B cell (primary cell): ENCODE measurements around the gene TUBB4B. TPM values are rescaled to one million over a fixed set of nuclear protein-coding genes. Genes with fewer than 3 reads are reported as not detected.

Experiments used
- ATAC-seq: fragments of 200-7000 bp; cut with Tn5 transposase; one replicate; pipeline ENCODE4 v1.10.0; 2021; ENCODE audit warnings: low read depth, mild to moderate bottlenecking, moderate number of reproducible peaks, moderate library complexity
- CTCF ChIA-PET: fragments of 350-600 bp; sonication (Branson Sonifier 250); formaldehyde crosslinking; loops from one replicate; lab custom pipeline; 2021; ENCODE audit warnings: antibody characterized with exemption, inconsistent platforms; lab: Charles Lee
- POLR2A ChIA-PET: fragments of 350-600 bp; sonication (Branson Sonifier 250); formaldehyde crosslinking; loops from one replicate; lab custom pipeline; 2021; ENCODE audit warnings: antibody characterized with exemption; lab: Charles Lee
- DNase-seq: peaks from one replicate; pipeline ENCODE4 v3.0.0; 2013
- H2AFZ ChIP-seq: 2 replicates; pipeline ENCODE4 v1.6.1; 2012; ENCODE audit warnings: mild to moderate bottlenecking, low read depth, low read length; ENCODE audit not compliant: insufficient read depth, poor library complexity, severe bottlenecking
- H3K27ac ChIP-seq, 2 donors: 1 replicate in 1 of 2; 2 replicates in 1 of 2; pipeline ENCODE4 v1.5.1; 2012 to 2013; ENCODE audit warnings: low read length in 2 of 2, mild to moderate bottlenecking in 2 of 2, moderate library complexity in 1 of 2
- H3K27me3 ChIP-seq, 4 experiments: fragments of 200-600 bp in 1 of 4; sonication (generic) in 1 of 4; replicated peaks in 1 of 4; 1 replicate in 2 of 4; 2 replicates in 2 of 4; pipeline versions ENCODE4 v1.6.1 to v1.7.0; 2013 to 2016; ENCODE audit warnings: low read length in 3 of 4, mild to moderate bottlenecking in 2 of 4, mixed read lengths in 1 of 4, moderate library complexity in 1 of 4; ENCODE audit not compliant: insufficient read depth in 4 of 4, control insufficient read depth in 3 of 4; ENCODE audit errors: control extremely low read depth in 1 of 4
- H3K36me3 ChIP-seq, 2 experiments: replicated peaks in 1 of 2; 1 replicate in 1 of 2; 2 replicates in 1 of 2; pipeline versions ENCODE4 v1.6.1 to v1.7.1; 2013; ENCODE audit warnings: low read length in 1 of 2; ENCODE audit not compliant: insufficient read depth in 2 of 2, control insufficient read depth in 1 of 2; ENCODE audit errors: control extremely low read depth in 1 of 2, extremely low read depth in 1 of 2
- H3K4me1 ChIP-seq, 2 donors: fragments of 200-600 bp in 1 of 2; sonication (generic) in 1 of 2; 1 replicate in 1 of 2; 2 replicates in 1 of 2; pipeline versions ENCODE4 v1.5.1 to v1.6.1; 2013 to 2017; ENCODE audit warnings: low read length in 2 of 2; ENCODE audit not compliant: control insufficient read depth in 2 of 2, insufficient read depth in 2 of 2
- H3K4me2 ChIP-seq: replicated peaks from 2 replicates; pipeline ENCODE3; 2012; ENCODE audit warnings: mild to moderate bottlenecking, low read depth, low read length; ENCODE audit not compliant: poor library complexity, severe bottlenecking
- H3K4me3 ChIP-seq, 5 experiments: fragments of 200-600 bp in 1 of 5; sonication (generic) in 1 of 5; 1 replicate in 3 of 5; 2 replicates in 2 of 5; pipeline versions ENCODE4 v1.5.1 to v1.7.0; 2011 to 2016; ENCODE audit warnings: low read length in 4 of 5, mild to moderate bottlenecking in 4 of 5, low read depth in 2 of 5, control low read depth in 1 of 5, moderate library complexity in 1 of 5; ENCODE audit not compliant: insufficient read depth in 1 of 5; ENCODE audit errors: control extremely low read depth in 1 of 5, extremely low read depth in 1 of 5
- H3K79me2 ChIP-seq: fragments of 200-600 bp; sonication (generic); one replicate; pipeline ENCODE4 v1.6.0; 2016; ENCODE audit warnings: low read length; ENCODE audit not compliant: control insufficient read depth, insufficient read depth
- H3K9ac ChIP-seq: fragments of 200-600 bp; sonication (generic); 2 replicates; pipeline ENCODE4 v1.6.1; 2017; ENCODE audit warnings: mild to moderate bottlenecking, low read length, moderate library complexity
- H3K9me3 ChIP-seq, 3 donors: one replicate each; pipeline versions ENCODE4 v1.6.1 to v1.7.1; 2013; ENCODE audit warnings: low read length in 2 of 3; ENCODE audit not compliant: control insufficient read depth in 2 of 3, insufficient read depth in 1 of 3; ENCODE audit errors: control extremely low read depth in 1 of 3
- H4K20me1 ChIP-seq: 2 replicates; pipeline ENCODE4 v1.6.0; 2012; ENCODE audit warnings: mild to moderate bottlenecking, low read length; ENCODE audit not compliant: insufficient read depth, control insufficient read depth, poor library complexity, severe bottlenecking
- H3K27ac Mint-ChIP-seq: one replicate; pipeline ENCODE4 v1.8.0; 2021; ENCODE audit warnings: mixed read lengths
- H3K27me3 Mint-ChIP-seq: one replicate; pipeline ENCODE4 v1.8.0; 2021; ENCODE audit warnings: mixed read lengths
- H3K4me1 Mint-ChIP-seq: one replicate; pipeline ENCODE4 v1.8.0; 2021; ENCODE audit warnings: mixed read lengths
- H3K4me3 Mint-ChIP-seq: one replicate; pipeline ENCODE4 v1.8.0; 2021; ENCODE audit warnings: mixed read lengths
- H3K9me3 Mint-ChIP-seq: one replicate; pipeline ENCODE4 v1.8.0; 2022; ENCODE audit warnings: mixed read lengths; ENCODE audit not compliant: insufficient read depth
- EZH2 ChIP-seq: IDR thresholded peaks from 2 replicates; pipeline ENCODE4 v1.6.1; 2012; ENCODE audit warnings: borderline replicate concordance, low read depth, mild to moderate bottlenecking, moderate library complexity, low read length; ENCODE audit not compliant: insufficient read depth, poor library complexity, severe bottlenecking
- whole genome bisulfite sequencing: methylation state at CpG from one replicate; pipeline ENCODE4 v1.1.5; 2013; ENCODE audit warnings: missing lambda C conversion rate; ENCODE audit not compliant: insufficient coverage; 5-methylcytosine and 5-hydroxymethylcytosine counted together
- intact Hi-C: fragments of 100-400 bp; cut with micrococcal nuclease; formaldehyde crosslinking; loops from one replicate; pipeline ENCODE4 v1.10.0; 2022
- polyA plus RNA-seq: library from polyadenylated mRNA; depleted of rRNA; stranded (reverse); fragments of >200 nt; gene quantifications from 2 replicates; pipeline ENCODE4 v1.2.3, GENCODE V29; 2012
- total RNA-seq, 2 donors: library from RNA; stranded (reverse); fragments of 120-200 nt in 1 of 2; gene quantifications; 1 replicate in 1 of 2; 2 replicates in 1 of 2; pipeline versions ENCODE4 v1.2.3 to v1.2.4, GENCODE V29; 2013 to 2022
- TF ChIP-seq, protein P1 (sequence below): fragments of 200-600 bp; IDR thresholded peaks from one replicate; pipeline ENCODE4 v1.8.0; 2022; ENCODE audit warnings: antibody characterized with exemption, mild to moderate bottlenecking

TUBB4B gene
- total and polyA plus RNA-seq, 2 donors (not counting 1 experiment from before 2014, with no cell fraction given), result 110 to 261 TPM

DNA sequence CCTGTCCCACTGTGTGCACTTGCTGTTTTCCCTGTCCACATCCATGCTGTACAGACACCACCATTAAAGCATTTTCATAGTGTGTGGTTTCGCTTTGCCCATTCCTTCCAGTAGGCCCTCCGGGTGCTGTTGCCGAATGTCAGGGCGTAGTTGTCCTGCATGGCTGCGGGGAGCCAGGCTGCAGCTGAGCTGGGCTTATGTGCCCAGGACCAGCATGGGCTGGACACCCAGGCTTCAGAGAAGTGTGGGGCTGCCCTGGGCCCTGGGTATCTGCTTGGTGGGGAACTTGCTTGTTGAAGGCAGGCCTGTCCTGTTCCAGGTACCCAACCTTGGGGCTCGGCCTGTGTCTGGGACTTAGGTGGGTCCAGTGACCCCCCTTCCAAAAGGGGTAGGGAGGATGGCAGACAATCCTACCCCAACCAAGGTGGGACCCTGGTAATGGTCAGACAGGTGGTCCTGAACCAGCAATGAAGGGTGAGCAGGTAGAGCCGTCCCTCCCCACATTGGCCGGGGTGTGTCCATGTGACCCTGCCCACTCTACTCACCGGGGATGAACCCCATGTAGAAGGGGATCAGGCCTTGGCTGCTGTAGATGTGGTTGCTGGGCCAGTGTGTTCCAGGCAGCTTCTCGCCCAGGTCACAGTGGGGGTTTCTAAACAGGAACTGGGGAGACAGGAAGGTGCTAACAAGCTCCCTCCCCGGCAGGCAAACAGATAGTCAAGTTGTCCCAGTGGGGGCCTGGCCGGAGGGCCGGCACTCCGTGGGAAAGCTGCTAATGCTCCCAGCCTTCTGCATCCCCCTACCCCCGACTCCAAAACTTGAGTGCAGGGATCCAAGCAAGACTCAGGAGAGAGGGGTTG lies 2.8 kb downstream of the TUBB4B start:
- no peak for TF ChIP-seq EZH2
- TF ChIP-seq, protein P1, sequence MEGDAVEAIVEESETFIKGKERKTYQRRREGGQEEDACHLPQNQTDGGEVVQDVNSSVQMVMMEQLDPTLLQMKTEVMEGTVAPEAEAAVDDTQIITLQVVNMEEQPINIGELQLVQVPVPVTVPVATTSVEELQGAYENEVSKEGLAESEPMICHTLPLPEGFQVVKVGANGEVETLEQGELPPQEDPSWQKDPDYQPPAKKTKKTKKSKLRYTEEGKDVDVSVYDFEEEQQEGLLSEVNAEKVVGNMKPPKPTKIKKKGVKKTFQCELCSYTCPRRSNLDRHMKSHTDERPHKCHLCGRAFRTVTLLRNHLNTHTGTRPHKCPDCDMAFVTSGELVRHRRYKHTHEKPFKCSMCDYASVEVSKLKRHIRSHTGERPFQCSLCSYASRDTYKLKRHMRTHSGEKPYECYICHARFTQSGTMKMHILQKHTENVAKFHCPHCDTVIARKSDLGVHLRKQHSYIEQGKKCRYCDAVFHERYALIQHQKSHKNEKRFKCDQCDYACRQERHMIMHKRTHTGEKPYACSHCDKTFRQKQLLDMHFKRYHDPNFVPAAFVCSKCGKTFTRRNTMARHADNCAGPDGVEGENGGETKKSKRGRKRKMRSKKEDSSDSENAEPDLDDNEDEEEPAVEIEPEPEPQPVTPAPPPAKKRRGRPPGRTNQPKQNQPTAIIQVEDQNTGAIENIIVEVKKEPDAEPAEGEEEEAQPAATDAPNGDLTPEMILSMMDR, result no peak
- Mint-ChIP-seq H3K27ac (peak overlapping the region; percentile 65), H3K9me3 (no peaks in the 10 kb centered on the region), H3K4me3 (no peak overlapping the region), H3K27me3 (no peaks in the 10 kb centered on the region), H3K4me1 (peaks cover 27% of the 10 kb centered on the region)
- Histone ChIP-seq H3K9me3 (no peaks in the 10 kb centered on the region), H3K79me2 (peaks cover 38% of the 10 kb centered on the region), H2AFZ (no peak overlapping the region), H3K4me2 (no peak overlapping the region), H3K9ac (no peak overlapping the region), H3K27ac (no peak overlapping the region), H3K4me1 (peaks cover 16 to 25% of the 10 kb centered on the region in 2 donors), H3K36me3 (peaks cover 0 to 20% of the 10 kb centered on the region in 2 experiments), H3K4me3 (no peak overlapping the region), H4K20me1 (peaks cover 37% of the 10 kb centered on the region), H3K27me3 (no peaks in the 10 kb centered on the region)
- intact Hi-C loops, result no loop called here
- POLR2A ChIA-PET, result interaction anchor here (2.1 kb wide), 1 partner anchor 10 kb away, joined by 15 read pairs; no protein-coding TSS in a partner anchor
- DNase-seq (no peak), ATAC-seq (no peak)
- CTCF ChIA-PET, result no interaction called here
- 93% methylated on average over 9 of the region's 15 CpGs for WGBS
